GM13977 (cell line): ENCODE results near the gene PTPRJ.
"Not testable (repeated sequence)": the region's sequence is repeated elsewhere in the genome, so short reads cannot be mapped to it uniquely, and the experiment has no call there.

Source experiments
- DNase-seq: peaks from one replicate; pipeline ENCODE4 v3.0.0; 2012; ENCODE audit warnings: low spot score
- in situ Hi-C: fragments of 300-500 bp; cut with MboI; formaldehyde crosslinking; loops from one replicate; pipeline ENCODE4 v1.12.0; 2022; ENCODE audit warnings: low sequenced_read_pairs, low pct_unique_long_range_greater_than_20kb, mixed read lengths, inconsistent platforms; ENCODE audit not compliant: unreplicated experiment
- TF ChIP-seq, protein P1 (sequence below): IDR thresholded peaks from 2 replicates; pipeline ENCODE4 v1.5.1; 2012; ENCODE audit warnings: mild to moderate bottlenecking, control low read depth; ENCODE audit not compliant: insufficient read depth; ENCODE audit errors: extremely low read depth, missing control alignments

The PTPRJ gene

DNA sequence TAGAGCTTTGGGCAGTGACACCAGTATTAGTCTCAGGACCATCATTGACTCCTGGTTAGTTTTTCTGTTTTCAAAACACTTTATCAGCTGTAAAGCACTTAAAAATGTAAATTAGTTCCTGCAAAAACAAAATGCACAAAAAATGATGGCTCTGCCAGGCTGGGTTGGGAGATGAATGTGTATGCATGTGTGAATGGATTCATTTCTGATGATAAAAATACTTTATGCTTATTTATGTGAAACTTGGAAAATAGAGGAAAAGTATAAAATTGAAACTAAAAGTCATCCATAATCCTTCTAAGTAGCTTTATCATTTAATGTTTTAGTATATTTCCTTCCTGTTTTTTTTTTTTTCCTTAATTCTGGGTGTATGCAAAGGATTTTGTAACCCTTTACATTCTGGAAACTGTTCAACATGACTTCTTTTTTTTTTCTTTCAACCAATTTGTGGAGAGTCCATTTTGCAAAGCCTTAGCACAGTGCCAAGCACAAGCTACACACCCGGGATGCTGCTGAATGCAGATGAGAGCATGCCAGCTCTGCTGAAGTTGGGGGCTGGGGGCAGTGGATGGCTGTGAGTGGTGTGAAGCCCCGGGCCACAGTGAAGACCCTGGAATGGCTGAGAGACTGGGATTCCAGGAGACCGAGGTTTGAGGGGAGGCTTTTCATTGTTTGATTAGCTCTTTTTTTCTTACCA is 37.6 kb downstream of the PTPRJ start:
- no peak for DNase-seq
- in situ Hi-C loops: no loop called here
- TF ChIP-seq, protein P1, sequence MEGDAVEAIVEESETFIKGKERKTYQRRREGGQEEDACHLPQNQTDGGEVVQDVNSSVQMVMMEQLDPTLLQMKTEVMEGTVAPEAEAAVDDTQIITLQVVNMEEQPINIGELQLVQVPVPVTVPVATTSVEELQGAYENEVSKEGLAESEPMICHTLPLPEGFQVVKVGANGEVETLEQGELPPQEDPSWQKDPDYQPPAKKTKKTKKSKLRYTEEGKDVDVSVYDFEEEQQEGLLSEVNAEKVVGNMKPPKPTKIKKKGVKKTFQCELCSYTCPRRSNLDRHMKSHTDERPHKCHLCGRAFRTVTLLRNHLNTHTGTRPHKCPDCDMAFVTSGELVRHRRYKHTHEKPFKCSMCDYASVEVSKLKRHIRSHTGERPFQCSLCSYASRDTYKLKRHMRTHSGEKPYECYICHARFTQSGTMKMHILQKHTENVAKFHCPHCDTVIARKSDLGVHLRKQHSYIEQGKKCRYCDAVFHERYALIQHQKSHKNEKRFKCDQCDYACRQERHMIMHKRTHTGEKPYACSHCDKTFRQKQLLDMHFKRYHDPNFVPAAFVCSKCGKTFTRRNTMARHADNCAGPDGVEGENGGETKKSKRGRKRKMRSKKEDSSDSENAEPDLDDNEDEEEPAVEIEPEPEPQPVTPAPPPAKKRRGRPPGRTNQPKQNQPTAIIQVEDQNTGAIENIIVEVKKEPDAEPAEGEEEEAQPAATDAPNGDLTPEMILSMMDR: no peak

DNA sequence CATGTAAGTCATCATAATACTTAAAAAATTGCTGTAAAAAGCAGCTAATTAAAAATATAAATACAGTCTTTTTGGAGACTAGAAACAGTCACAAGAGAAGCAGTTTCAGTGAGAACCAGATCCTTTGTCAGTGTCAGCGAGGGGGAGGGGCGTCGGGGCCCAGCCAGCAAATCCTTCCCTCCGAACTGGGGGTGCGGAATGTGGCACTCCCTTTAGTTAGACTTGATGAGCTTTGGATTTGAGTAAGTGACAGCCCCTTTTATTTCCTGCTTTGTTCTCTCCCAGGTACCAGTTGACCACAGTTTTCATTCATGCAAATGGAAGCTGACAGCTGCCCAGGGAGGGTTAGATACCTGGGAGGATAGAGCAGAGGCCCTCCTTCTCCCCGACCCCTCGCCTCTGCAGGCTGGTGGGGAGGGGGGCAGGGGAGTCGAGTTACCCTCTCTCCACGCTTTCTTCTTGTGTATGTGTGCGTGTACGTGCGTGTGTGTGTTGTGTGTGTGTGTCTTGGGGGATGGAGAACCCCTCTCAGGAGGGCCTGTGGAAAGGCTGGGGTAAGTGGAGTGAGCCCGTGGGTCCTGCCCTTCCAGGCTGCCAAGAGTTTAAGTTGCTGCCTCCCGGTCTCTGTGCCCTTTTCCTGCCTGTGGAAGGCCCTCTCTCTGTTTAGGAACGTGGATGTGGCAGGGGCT is 38.3 kb downstream of the PTPRJ start:
- no peak for DNase-seq
- in situ Hi-C loops: no loop called here
- TF ChIP-seq, protein P1: no peak

DNA sequence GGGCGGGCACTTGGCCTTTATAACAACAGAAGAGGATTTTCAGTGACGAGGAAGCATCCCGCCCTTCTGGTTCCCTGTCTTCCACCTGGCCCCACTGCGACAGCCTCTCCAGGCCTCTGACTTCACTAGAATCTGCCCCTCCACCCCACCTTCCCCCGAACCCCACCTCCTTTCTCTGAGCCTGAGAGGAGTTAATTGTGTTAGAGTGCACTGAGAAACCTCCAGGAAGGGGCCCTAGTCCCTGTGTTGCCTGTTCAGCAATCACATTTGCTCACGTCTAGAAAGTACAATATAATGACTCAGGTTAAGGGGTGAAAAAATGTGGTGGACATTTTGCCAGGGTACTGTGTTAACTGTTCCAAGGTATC is 38.8 kb downstream of the PTPRJ start:
- DNase-seq: no peak
- TF ChIP-seq, protein P1: no peak
- in situ Hi-C loops: no loop called here

DNA sequence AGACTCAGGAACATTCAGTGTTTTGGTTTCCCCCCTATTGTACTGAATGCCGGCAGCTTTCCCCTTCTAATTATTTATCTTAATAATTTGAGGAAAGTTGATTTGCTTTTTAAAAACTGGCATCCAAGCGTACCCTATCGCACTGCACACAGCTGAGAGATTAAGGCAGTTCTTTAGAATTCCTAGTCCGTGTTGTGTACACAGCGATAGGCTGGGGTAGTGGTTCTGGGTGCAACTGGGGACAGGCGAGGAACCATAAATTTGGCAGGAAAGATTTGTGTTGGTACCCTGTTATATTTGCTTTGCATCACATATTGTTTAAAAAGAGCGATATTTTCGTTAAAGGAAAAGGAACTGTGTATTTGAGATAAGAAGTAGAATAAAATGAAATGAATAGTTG is 39.2 kb downstream of the PTPRJ start:
- TF ChIP-seq, protein P1: no peak
- no peak for DNase-seq
- in situ Hi-C loops: no loop called here

DNA sequence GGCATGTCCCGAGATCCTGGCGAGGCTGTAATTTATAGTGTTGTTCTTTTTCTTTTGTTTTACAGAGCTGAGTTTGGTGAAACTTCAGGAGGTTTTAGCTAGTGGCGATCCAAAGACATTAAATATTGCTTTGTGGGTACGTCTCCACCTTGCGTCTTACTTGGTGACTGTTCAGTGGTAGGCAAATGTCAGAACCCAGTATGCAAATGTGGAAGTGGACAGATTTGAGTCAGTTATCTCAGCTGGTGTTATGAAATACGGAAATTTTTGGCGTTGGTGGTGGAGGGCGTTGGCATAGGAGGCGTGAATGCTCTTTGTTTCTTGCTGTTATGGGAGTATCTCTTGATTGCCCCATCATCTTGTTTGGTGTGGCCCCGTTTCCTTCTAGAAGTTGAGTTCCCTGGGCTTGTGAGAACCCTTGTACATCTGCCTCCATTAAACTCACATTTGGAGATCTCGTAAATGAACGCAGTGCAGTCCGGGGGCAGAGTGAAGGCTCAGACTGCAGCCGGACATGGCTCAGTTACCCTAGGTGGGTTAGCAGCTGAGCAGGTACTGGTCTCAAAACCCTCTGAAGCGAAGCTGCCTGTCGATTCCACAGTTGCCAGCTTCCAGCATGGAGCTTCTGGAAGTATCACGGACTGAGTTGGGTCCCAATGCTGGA is 39.9 kb downstream of the PTPRJ start:
- peak; percentile 43 for DNase-seq
- in situ Hi-C loops: no loop called here
- TF ChIP-seq, protein P1: no peak

DNA sequence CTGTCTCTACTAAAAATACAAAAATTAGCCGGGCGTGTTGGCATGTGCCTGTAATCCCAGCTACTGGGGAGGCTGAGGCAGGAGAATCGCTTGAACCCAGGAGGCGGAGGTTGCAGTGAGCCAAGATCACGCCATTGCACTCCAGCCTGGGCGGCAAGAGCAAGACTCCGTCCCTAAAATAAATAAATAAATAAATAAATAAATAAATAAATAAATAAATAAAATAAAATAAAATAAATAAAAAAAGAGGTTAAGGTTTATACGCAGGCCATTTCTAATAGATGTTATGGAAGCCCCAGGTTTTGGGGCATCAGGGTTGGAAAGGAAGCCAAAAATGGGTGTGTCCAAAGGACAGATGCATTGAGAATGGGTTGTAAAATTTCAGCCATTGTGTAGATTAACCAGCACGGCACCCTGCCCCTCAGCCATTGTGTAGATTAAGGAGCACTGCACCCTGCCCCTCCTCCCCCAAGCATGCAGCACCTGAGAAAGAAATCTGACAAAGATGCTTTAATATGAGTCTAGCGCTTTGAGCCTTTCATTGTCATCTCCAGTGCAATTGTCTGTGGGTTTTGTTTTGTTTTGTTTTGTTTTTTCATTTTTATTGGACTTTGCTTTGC is 41.0 kb downstream of the PTPRJ start:
- DNase-seq, in situ Hi-C loops: not testable (repeated sequence)
